GM19452 (cell line): Measurements from ENCODE around the gene DMRT1.

Experiments used
- ATAC-seq: cut with Tn5 transposase; IDR thresholded peaks from one replicate; pipeline ENCODE4 v1.9.1; 2021; ENCODE audit not compliant: unreplicated experiment

Gene DMRT1

DNA sequence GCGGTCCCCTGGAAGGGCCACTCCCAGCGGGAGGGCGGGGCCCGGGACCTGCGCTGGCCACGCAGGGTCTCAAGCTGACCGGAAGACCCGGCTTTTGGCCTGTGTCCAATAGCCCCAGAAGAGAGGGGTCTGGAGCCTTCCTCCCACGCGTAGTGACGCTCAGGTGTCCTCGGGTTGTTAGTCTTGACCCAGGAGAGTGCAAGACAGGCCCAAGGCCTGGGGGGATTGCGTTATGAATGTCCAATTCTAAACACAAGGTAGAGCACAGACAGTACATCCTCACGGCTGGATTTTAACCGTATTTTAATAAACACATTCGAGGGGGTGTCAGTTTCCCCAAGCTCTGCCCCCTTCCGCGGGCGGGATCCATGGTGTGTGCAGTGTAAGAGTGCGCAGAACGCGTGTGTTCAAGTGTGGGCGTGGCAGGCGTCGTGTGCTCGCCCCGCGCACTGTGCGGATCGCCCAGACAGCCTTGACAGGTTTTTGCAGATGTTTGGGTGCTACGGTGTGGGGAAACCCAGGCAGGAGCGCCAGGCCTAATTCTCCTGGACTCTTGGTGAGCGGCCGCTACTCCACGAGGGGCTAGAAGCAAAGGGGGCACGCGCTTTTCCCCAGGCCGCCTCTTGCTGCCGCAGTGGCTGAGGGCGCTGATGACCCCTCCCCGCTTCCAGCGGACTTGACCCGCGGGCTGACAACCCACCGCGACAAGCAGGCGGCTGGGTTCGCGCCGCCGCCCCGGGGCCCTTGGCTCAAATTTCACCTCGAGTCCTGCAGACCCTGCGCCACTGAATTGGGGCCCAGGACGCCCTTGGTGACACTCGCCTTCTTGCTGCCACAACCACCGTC, 128.9 kb downstream of the DMRT1 start:
- ATAC-seq: no peak

- no peak for ATAC-seq
Measured at GRCh38 chr9:971901-972500, 130.5 kb downstream of the DMRT1 start.

DNA sequence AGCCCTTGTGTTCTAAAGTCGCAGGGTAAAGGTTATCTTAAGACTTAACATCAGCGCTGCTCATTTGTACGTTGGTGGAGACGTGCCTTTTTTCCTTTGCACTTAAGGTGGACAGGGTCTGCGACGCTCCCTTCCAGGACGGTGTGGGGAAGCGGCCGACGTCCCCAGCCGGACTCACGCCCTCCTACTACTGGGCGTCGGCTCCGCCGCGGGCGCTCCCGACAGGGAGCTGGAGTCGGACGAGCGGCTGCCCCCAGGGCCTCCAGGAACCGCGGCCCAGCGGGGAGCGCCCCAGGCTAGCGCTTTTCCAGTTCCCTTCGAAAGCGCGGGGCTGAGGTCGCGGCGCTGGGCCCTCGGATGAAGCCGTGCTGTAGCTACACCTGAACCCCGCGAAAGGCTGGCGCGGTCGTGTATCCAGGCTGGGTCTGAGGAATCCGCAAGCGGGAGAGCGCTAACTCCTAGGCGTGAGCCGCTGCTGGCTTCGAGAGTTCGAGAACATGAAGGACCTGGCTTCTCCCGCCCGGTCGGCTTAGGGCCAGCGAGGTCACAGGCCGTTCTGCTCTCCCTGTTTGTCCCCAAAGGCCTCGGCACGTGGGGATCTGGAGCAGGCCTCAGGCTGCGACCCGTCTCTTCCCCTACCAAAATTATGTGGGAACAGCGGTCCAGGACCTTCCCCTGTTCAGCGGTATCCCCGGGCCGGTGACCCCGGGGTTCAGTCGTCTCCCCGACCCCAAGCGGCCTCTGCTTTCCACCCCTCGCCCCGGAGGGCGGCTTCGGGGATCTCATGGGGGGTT, 131.2 kb downstream of the DMRT1 start:
- no peak for ATAC-seq

- no peak for ATAC-seq
Measured at GRCh38 chr9:973295-973834, 131.9 kb downstream of the DMRT1 start.

- ATAC-seq: no peak
Measured at GRCh38 chr9:974031-974995, 132.8 kb downstream of the DMRT1 start.

DNA sequence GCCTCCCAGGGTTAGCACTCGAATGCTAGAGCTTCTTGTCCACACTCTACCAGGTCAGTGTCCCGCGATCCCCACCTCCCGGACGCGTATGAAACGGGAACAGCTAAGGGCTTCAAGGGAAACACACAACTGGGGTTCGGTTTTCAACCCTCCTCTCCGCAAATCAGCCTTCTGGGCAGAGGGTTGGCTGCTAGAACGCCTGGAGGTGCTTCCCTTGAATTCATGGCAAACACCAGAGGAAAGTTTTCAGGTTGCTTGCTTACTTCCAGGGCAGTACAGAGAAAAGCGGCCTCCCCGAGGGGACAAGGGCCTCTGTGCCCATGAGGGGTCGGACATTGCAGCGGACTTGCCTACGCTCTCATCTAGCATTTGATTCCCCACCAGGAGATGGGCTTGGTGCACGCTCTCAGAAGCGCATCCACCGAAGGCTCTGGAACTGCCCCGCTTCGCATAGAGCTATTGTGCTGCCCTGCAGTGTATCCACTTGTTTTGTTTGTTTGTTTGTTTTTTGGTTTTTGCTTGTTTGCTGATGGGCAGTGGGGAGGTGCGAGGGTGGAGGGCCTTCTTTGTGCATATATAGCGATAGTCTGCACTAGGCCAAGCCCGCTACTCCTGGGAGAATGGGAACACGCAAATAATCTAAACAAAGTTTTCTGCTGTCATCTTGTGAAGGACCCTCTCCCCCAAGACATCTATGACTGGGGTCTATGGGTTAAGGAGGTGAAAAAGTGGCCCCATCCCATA, 133.7 kb downstream of the DMRT1 start:
- ATAC-seq: no peak

GRCh38 chr9:975740-976257, 134.3 kb downstream of the DMRT1 start:
- no peak for ATAC-seq

DNA sequence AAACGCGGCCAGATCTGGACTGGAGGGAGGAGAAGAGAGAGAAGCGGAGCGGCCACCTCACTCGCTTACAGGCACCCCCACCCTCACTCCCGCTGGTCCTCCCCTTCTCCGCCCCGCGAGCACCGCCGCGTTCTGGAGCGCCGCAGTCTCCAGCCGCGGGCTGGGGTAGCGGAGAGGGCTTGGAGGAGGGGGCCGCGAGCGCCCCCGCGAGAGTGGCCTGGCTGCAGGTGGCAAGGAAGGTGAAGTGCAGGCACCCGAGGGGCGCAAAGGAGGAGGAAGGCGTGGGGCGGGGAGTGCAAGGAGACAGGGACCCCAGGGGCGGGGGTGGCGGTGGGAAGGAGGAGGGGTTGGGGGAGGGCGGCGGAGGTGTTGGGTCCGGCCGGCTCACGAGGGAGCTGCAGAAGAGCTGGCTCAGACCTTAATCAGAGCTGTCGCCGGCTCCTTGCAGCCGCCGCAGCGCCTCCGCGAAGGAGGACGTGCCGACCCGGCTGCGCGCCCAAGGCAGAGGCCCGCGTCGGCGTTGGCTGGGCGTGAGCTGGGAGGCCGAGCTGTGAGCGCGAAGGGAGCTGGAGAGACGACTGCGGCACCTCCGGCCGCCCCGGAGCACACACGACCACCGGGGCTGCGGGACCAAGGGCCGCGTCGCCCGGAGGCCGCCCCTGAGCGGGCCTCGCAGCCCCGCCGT, 134.9 kb downstream of the DMRT1 start, which contains the start of gene DMRT3:
Gene DMRT3 (plus strand): TSS at position 398 of the 685 bp plus-strand sequence. CDS start 347 bp downstream, outside the sequence.
- no peak for ATAC-seq

DNA sequence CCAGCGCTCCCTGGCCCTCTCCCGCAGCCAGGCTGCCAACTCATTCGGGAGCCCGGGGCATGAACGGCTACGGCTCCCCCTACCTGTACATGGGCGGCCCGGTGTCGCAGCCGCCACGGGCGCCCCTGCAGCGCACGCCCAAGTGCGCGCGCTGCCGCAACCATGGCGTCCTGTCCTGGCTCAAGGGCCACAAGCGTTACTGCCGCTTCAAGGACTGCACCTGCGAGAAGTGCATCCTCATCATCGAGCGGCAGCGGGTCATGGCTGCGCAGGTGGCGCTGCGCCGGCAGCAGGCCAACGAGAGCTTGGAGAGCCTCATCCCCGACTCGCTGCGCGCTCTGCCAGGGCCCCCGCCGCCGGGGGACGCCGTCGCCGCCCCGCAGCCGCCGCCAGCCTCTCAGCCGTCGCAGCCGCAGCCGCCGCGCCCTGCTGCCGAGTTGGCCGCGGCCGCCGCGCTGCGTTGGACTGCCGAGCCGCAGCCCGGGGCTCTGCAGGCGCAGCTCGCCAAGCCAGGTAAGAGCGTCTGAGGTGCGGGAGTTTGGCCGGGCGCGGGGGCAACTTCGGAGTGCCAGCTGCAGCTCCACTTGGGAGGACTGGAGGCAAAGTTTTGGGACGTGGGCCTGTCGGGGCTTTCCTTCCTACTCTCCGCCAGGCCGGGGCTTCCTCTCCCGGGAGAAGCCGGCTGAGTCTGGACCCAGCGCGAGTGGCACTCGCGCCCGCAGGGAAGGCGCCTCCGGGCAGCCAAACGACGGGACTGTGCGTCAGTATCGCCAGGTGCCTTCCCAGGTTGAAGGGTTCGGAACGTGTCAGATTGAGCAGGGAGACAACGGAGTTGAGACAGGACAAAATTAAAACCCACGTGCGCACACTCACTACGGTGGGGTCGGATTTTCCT, 135.7 kb downstream of the DMRT1 start:
- no peak for ATAC-seq

GRCh38 chr9:977838-978830, 136.6 kb downstream of the DMRT1 start:
- ATAC-seq: no peak

DNA sequence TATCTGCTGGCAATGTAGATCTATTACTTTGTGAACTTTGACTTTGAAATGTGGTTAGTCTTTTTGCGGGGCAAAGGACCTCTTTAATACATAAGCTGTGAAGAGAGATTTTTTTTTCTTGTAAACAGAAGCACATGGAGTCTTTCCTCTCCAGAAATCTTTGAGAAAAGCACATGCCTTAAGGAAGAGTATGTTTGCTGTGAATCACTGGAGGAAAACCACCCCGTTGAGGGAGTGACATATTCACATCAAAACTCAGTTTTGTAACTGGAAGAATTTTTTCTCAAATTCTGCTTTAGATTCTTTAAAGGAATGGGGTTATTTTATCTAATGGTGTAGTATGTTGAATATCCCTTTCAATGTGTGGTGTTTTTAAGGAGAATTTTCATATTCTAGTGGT, 138.5 kb downstream of the DMRT1 start:
- ATAC-seq: no peak

- no peak for ATAC-seq
Measured at GRCh38 chr9:980640-981039, 139.1 kb downstream of the DMRT1 start.

- ATAC-seq: no peak
Measured at GRCh38 chr9:981491-981898, 140.0 kb downstream of the DMRT1 start.

DNA sequence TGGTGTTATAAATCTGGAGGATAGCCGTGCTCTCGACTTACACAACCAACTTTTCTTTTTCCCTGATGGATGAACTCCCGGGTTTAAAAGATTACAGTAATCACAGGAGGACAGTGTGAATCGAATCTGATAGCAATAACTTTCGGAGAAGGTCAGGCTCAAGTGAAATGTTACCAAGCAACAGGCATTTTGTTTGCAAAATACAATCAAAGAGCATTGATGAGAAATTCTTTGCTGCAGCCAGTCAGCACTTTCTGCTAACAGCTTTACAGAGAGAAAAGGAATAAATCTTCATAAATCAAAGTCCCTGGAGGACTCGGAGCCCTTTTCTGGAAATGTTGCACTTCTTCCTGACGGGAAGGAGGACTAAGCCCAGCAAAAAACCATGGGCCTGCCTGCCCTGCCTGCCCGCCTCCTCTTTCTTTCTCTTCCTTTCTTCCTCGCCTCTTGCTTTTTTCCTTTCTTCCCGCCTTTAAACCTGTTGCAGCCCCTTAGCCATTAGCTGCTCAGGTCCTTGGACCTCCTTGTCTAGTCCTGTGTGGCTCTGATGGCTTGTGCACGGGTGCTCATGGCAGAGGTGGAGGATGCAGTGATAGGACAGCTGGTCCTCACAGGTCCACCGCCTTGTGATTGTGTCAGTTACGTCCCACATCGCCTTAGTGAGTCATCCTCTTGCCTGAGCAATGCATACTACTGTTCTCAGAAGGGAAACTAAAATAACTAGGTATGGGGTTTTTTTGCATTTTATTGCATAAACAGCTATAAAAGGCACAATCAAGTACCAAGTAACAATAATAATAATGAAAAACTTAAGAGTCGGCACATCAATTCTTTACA, 141.1 kb downstream of the DMRT1 start:
- no peak for ATAC-seq

DNA sequence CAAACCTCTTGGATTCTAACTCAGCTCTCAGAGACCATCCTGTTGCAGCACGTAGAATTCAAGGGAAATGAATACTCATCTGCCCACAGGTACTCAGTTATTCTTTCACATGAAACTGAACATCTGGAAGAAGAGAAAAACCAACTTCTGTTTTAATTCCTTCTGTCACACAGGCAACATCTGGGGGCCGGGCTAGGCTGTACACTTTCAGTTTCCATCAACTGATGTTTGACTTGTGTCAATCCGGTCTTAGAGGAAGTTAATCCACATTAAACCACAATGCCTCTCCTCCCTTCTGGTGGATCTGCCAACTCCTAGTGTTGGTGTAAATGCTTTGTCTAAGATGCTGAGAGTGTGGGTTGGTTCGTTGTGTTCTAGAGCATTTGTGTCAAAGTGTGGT, 152.5 kb downstream of the DMRT1 start:
- peak; percentile 70 for ATAC-seq

DNA sequence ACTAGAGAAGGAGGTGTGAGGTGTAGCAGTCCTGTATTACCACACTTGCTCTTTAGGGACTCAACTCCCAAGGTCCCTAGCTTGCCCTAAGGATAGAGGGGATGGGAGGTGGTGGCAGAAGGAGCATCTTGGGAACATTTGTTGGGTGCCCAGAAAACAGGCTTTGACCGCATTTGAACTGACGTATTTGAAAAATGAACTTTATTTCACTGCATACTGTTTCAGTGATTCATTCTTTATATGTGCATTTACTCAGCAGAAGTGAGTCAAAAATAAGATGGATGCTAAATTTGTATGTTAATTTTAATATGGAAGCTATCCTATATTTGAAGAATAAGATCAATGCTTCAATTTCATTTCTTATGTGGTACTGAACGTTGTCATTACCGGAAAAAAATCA, 153.7 kb downstream of the DMRT1 start:
- no peak for ATAC-seq
